ENCODE data around the gene MRPS12. TPM values are rescaled to one million over a fixed set of nuclear protein-coding genes. Genes with fewer than 3 reads are reported as not detected.
A peak's percentile ranks its signal among the peaks of the same experiment; 100 is the strongest.

The MRPS12 gene
- total and polyA plus RNA-seq, 2 of the 4 experiments (the other 2 are of a cell fraction): 26.7 to 75.4 TPM

- POLR2A ChIA-PET (ENCODE audit: unreplicated experiment): no interaction called here
- intact Hi-C loops (cut with micrococcal nuclease): no loop called here
These were observed 49.1 kb downstream of the MRPS12 start for GRCh38 chr19:38979812-38980211.

More at GRCh38 chr19:38979812-38980211, 49.1 kb downstream of the MRPS12 start:
- DNase-seq: no peak
- Histone ChIP-seq H2BK20ac (ENCODE audit: low read depth, low read length) (no peak overlapping the region), H3K18ac (ENCODE audit: low read depth, low read length) (no peak overlapping the region), H3K27ac (ENCODE audit: insufficient read depth, low read length) (no peak overlapping the region), H3K14ac (replicated peaks; ENCODE audit: low read depth, low read length) (no peak overlapping the region), H2BK5ac (ENCODE audit: low read depth, low read length, poor library complexity, severe bottlenecking) (no peak overlapping the region), H4K8ac (ENCODE audit: low read depth in 2 of 2, low read length in 2 of 2) (no peak overlapping the region), H3K9ac (ENCODE audit: low read depth, low read length) (no peak overlapping the region), H3K4ac (ENCODE audit: low read depth, low read length) (no peak overlapping the region; the same call in 1 of the 2 replicates), H2BK120ac (ENCODE audit: low read depth, low read length) (no peak overlapping the region), H3K36me3 (ENCODE audit: control insufficient read depth, insufficient read depth, low read length) (no peaks in the 10 kb centered on the region), H3K27me3 (ENCODE audit: control insufficient read depth, insufficient read depth, low read length) (no peaks in the 10 kb centered on the region; the same call in 1 of the 2 replicates), H2BK15ac (ENCODE audit: low read depth, low read length) (no peak overlapping the region), H3K4me1 (ENCODE audit: control insufficient read depth, insufficient read depth, low read length) (peaks cover 7% of the 10 kb centered on the region), H3K9me3 (ENCODE audit: control insufficient read depth, insufficient read depth, low read length) (peaks cover 3% of the 10 kb centered on the region; the same call in 1 of the 2 replicates), H2AK9ac (replicated peaks; ENCODE audit: low read depth, low read length, poor library complexity) (no peak overlapping the region), H3K4me3 (ENCODE audit: insufficient read depth, low read depth, low read length) (no peak overlapping the region), H3K56ac (ENCODE audit: extremely low read depth, insufficient read depth, low read length) (no peak overlapping the region), H4K20me1 (ENCODE audit: insufficient read depth, low read length) (no peaks in the 10 kb centered on the region), H2AFZ (replicated peaks; ENCODE audit: low read length, poor library complexity) (peak overlapping the region; percentile 7), H2AK5ac (ENCODE audit: low read depth, low read length) (no peak overlapping the region), H3K4me2 (ENCODE audit: low read depth, low read length) (no peak overlapping the region), H4K5ac (ENCODE audit: low read depth, low read length) (no peak overlapping the region), H3K23ac (ENCODE audit: low read depth, low read length) (no peak overlapping the region), H3K9me1 (ENCODE audit: insufficient read depth, low read length) (no peaks in the 10 kb centered on the region), H3K79me1 (ENCODE audit: low read depth in 1 of 2, low read length in 2 of 2) (peaks cover 0 to 7% of the 10 kb centered on the region in 2 experiments; a peak in 1 of 4 replicates), H4K91ac (ENCODE audit: insufficient read depth, low read depth, low read length) (no peak overlapping the region)
- TF ChIP-seq CTCF (conservative IDR thresholded peaks at IDR 0.05; ENCODE audit: low read depth, low read length) (no peak), RFX5 (IDR thresholded peaks at IDR 0.05; ENCODE audit: low read depth, low read length) (no peak), FOS (IDR thresholded peaks at IDR 0.05; ENCODE audit: low read depth, low read length) (no peak)
- dilution Hi-C loops (cut with HindIII; ENCODE audit: low sequenced_read_pairs, unreplicated experiment) (no loop called here), in situ Hi-C loops (cut with MboI; ENCODE audit: low sequenced_read_pairs) (no loop called here)
- 100% methylated on average over 1 of the region's 5 CpGs; no CpG with 5 or more reads in 1 of the 2 experiments for WGBS, 2 experiments (ENCODE audit: extremely low coverage in 2 of 2, insufficient read length in 1 of 2)
- no TSS peak for BruUV-seq (replicated peaks)
- ATAC-seq (ENCODE audit: low read depth): no peak
- CTCF ChIA-PET: no interaction called here
